ENCODE results near the gene CAMK1D. TPM values are rescaled to one million over a fixed set of nuclear protein-coding genes. Genes with fewer than 3 reads are reported as not detected.

CAMK1D gene
- total RNA-seq, 2 experiments from 2014 or later: 2.4 to 2.8 TPM

- Mint-ChIP-seq H3K4me3 (no peak overlapping the region), H3K4me1 (peaks cover 12% of the 10 kb centered on the region), H3K27ac (no peak overlapping the region), H3K27me3 (no peaks in the 10 kb centered on the region), H3K36me3 (no peaks in the 10 kb centered on the region), H3K9me3 (ENCODE audit: low read depth) (no peaks in the 10 kb centered on the region)
- no peak for DNase-seq
- ATAC-seq: no peak
- CTCF ChIA-PET: interaction anchor here (1.0 to 1.2 kb wide), 2 partner anchors 10 to 93 kb away, joined by 4 read pairs; no protein-coding TSS in a partner anchor
Measured at GRCh38 chr10:12563489-12563888, 214.1 kb downstream of the CAMK1D start.

- Mint-ChIP-seq H3K4me1 (peaks cover 13% of the 10 kb centered on the region), H3K27ac (peak overlapping the region; percentile 28), H3K27me3 (no peaks in the 10 kb centered on the region), H3K4me3 (no peak overlapping the region), H3K36me3 (no peaks in the 10 kb centered on the region), H3K9me3 (ENCODE audit: low read depth) (no peaks in the 10 kb centered on the region)
- CTCF ChIA-PET: interaction anchor here (1.0 to 1.2 kb wide), 2 partner anchors 9 to 92 kb away, joined by 4 read pairs; no protein-coding TSS in a partner anchor
- DNase-seq (no peak), ATAC-seq (no peak)
Measured at GRCh38 chr10:12564173-12564572, 214.8 kb downstream of the CAMK1D start.

- H3K4me3 Mint-ChIP-seq: no peak overlapping the region
- H3K27ac Mint-ChIP-seq: no peak overlapping the region
- no peak for ATAC-seq
- no peak for DNase-seq
- peaks cover 13% of the 10 kb centered on the region for H3K4me1 Mint-ChIP-seq
- CTCF ChIA-PET: no interaction called here
- no peaks in the 10 kb centered on the region for H3K27me3 Mint-ChIP-seq
- H3K36me3 Mint-ChIP-seq: no peaks in the 10 kb centered on the region
- no peaks in the 10 kb centered on the region for H3K9me3 Mint-ChIP-seq (ENCODE audit: low read depth)
Measured at GRCh38 chr10:12566161-12567115, 217.1 kb downstream of the CAMK1D start.

- Mint-ChIP-seq H3K4me1 (peaks cover 13% of the 10 kb centered on the region), H3K27me3 (no peaks in the 10 kb centered on the region), H3K36me3 (no peaks in the 10 kb centered on the region), H3K9me3 (ENCODE audit: low read depth) (no peaks in the 10 kb centered on the region), H3K27ac (peak overlapping the region; percentile 29), H3K4me3 (no peak overlapping the region)
- ATAC-seq (no peak), DNase-seq (no peak)
- CTCF ChIA-PET: no interaction called here
Measured at GRCh38 chr10:12568391-12569009, 219.2 kb downstream of the CAMK1D start.

- DNase-seq: no peak
- CTCF ChIA-PET: no interaction called here
- no peak overlapping the region for H3K27ac Mint-ChIP-seq
Measured at GRCh38 chr10:12572281-12572680, 222.9 kb downstream of the CAMK1D start.

GRCh38 chr10:12577610-12578009 is 228.3 kb downstream of the CAMK1D start:
- DNase-seq (no peak), ATAC-seq (no peak)
- no peak overlapping the region for H3K4me3 Mint-ChIP-seq
- H3K4me1 Mint-ChIP-seq: no peaks in the 10 kb centered on the region
- CTCF ChIA-PET: no interaction called here
- no peaks in the 10 kb centered on the region for H3K27me3 Mint-ChIP-seq
- H3K9me3 Mint-ChIP-seq (ENCODE audit: low read depth): no peaks in the 10 kb centered on the region
- no peak overlapping the region for H3K27ac Mint-ChIP-seq
- peaks cover 3% of the 10 kb centered on the region for H3K36me3 Mint-ChIP-seq

More at GRCh38 chr10:12572281-12572680, 222.9 kb downstream of the CAMK1D start:
- no peaks in the 10 kb centered on the region for H3K9me3 Mint-ChIP-seq (ENCODE audit: low read depth)
- no peak overlapping the region for H3K4me3 Mint-ChIP-seq
- peaks cover 4% of the 10 kb centered on the region for H3K4me1 Mint-ChIP-seq
- ATAC-seq: no peak
- peaks cover 3% of the 10 kb centered on the region for H3K36me3 Mint-ChIP-seq
- no peaks in the 10 kb centered on the region for H3K27me3 Mint-ChIP-seq

- H3K27ac Mint-ChIP-seq: no peak overlapping the region
- ATAC-seq: no peak
- H3K36me3 Mint-ChIP-seq: peaks cover 7% of the 10 kb centered on the region
- CTCF ChIA-PET: interaction anchor here (0.9 kb wide), 1 partner anchor 22 kb away, joined by 3 read pairs; no protein-coding TSS in a partner anchor
- H3K27me3 Mint-ChIP-seq: no peaks in the 10 kb centered on the region
- no peak for DNase-seq
- no peak overlapping the region for H3K4me3 Mint-ChIP-seq
- no peaks in the 10 kb centered on the region for H3K4me1 Mint-ChIP-seq
- peaks cover 4% of the 10 kb centered on the region for H3K9me3 Mint-ChIP-seq (ENCODE audit: low read depth)
Measured at GRCh38 chr10:12579954-12580858, 230.9 kb downstream of the CAMK1D start.

- no peak overlapping the region for H3K27ac Mint-ChIP-seq
- H3K36me3 Mint-ChIP-seq: peaks cover 11% of the 10 kb centered on the region
- no peak overlapping the region for H3K4me3 Mint-ChIP-seq
- peaks cover 4% of the 10 kb centered on the region for H3K9me3 Mint-ChIP-seq (ENCODE audit: low read depth)
- peaks cover 26% of the 10 kb centered on the region for H3K4me1 Mint-ChIP-seq
- no peaks in the 10 kb centered on the region for H3K27me3 Mint-ChIP-seq
- no peak for DNase-seq
- no peak for ATAC-seq
- CTCF ChIA-PET: no interaction called here
Measured at GRCh38 chr10:12583891-12584595, 234.7 kb downstream of the CAMK1D start.

GRCh38 chr10:12586741-12587140 is 237.4 kb downstream of the CAMK1D start:
- CTCF ChIA-PET: no interaction called here
- peaks cover 11% of the 10 kb centered on the region for H3K36me3 Mint-ChIP-seq
- H3K4me3 Mint-ChIP-seq: no peak overlapping the region
- peaks cover 4% of the 10 kb centered on the region for H3K9me3 Mint-ChIP-seq (ENCODE audit: low read depth)
- no peak overlapping the region for H3K27ac Mint-ChIP-seq
- DNase-seq: no peak
- H3K27me3 Mint-ChIP-seq: no peaks in the 10 kb centered on the region
- H3K4me1 Mint-ChIP-seq: peaks cover 41% of the 10 kb centered on the region
- ATAC-seq: no peak

GRCh38 chr10:12587451-12587888 is 238.1 kb downstream of the CAMK1D start:
- Mint-ChIP-seq H3K36me3 (peaks cover 11% of the 10 kb centered on the region), H3K4me1 (peaks cover 41% of the 10 kb centered on the region), H3K4me3 (peak overlapping the region; percentile 62), H3K27ac (no peak overlapping the region), H3K9me3 (ENCODE audit: low read depth) (peaks cover 4% of the 10 kb centered on the region), H3K27me3 (no peaks in the 10 kb centered on the region)
- CTCF ChIA-PET: interaction anchor here (0.6 to 1.4 kb wide), 3 partner anchors 16 to 565 kb away, joined by 3 to 4 read pairs (median 4); no protein-coding TSS in a partner anchor
- ATAC-seq (no peak), DNase-seq (no peak)

- H3K4me1 Mint-ChIP-seq: peaks cover 46% of the 10 kb centered on the region
- peak overlapping the region; percentile 74 for H3K27ac Mint-ChIP-seq
- H3K27me3 Mint-ChIP-seq: no peaks in the 10 kb centered on the region
- peaks cover 4% of the 10 kb centered on the region for H3K9me3 Mint-ChIP-seq (ENCODE audit: low read depth)
- CTCF ChIA-PET: interaction anchor here (0.6 to 1.4 kb wide), 3 partner anchors 17 to 566 kb away, joined by 3 to 4 read pairs (median 4); no protein-coding TSS in a partner anchor
- H3K4me3 Mint-ChIP-seq: peak overlapping the region; percentile 62
- peaks cover 11% of the 10 kb centered on the region for H3K36me3 Mint-ChIP-seq
- DNase-seq: peak; percentile 59
- ATAC-seq: peak; percentile 76
Measured at GRCh38 chr10:12588091-12588860, 238.9 kb downstream of the CAMK1D start.

GRCh38 chr10:12589291-12589690 is 239.9 kb downstream of the CAMK1D start:
- ATAC-seq (no peak), DNase-seq (no peak)
- H3K27me3 Mint-ChIP-seq: no peaks in the 10 kb centered on the region
- no peak overlapping the region for H3K4me3 Mint-ChIP-seq
- H3K9me3 Mint-ChIP-seq (ENCODE audit: low read depth): no peaks in the 10 kb centered on the region
- H3K4me1 Mint-ChIP-seq: peaks cover 54% of the 10 kb centered on the region
- H3K36me3 Mint-ChIP-seq: peaks cover 9% of the 10 kb centered on the region
- no peak overlapping the region for H3K27ac Mint-ChIP-seq
- CTCF ChIA-PET: no interaction called here
